H9 (cell line): ENCODE results near the gene RAB39B. TPM values are rescaled to one million over a fixed set of nuclear protein-coding genes. Genes with fewer than 3 reads are reported as not detected.

Experiments
- DNase-seq: peaks from one replicate; pipeline ENCODE4 v3.0.0-alpha.2; 2017
- H2AFZ ChIP-seq: one replicate; pipeline ENCODE4 v1.6.1; 2013; ENCODE audit warnings: mild to moderate bottlenecking, low read length, control low read depth, moderate library complexity
- H2AK5ac ChIP-seq: 2 replicates; pipeline ENCODE4 v1.6.1; 2013; ENCODE audit warnings: low read length, control low read depth, mixed read lengths; ENCODE audit not compliant: insufficient read length
- H2BK120ac ChIP-seq: one replicate; pipeline ENCODE4 v1.6.1; 2013; ENCODE audit warnings: low read depth, mild to moderate bottlenecking, low read length, control low read depth, inconsistent platforms; ENCODE audit not compliant: poor library complexity, severe bottlenecking
- H2BK12ac ChIP-seq: 2 replicates; pipeline ENCODE4 v1.6.1; 2013; ENCODE audit warnings: low read length, control low read depth, mixed read lengths, low read depth; ENCODE audit not compliant: insufficient read length
- H2BK15ac ChIP-seq: 2 replicates; pipeline ENCODE4 v1.6.1; 2013; ENCODE audit warnings: low read depth, low read length, control low read depth
- H2BK20ac ChIP-seq: one replicate; pipeline ENCODE4 v1.6.1; 2013; ENCODE audit warnings: low read depth, mild to moderate bottlenecking, low read length, control low read depth, inconsistent platforms; ENCODE audit not compliant: poor library complexity, severe bottlenecking
- H2BK5ac ChIP-seq: 2 replicates; pipeline ENCODE4 v1.6.1; 2013; ENCODE audit warnings: low read length, control low read depth, mixed read lengths; ENCODE audit not compliant: insufficient read length
- H3K14ac ChIP-seq: 2 replicates; pipeline ENCODE4 v1.6.1; 2013; ENCODE audit warnings: low read length, control low read depth; ENCODE audit not compliant: insufficient read depth
- H3K18ac ChIP-seq: 2 replicates; pipeline ENCODE4 v1.6.1; 2013; ENCODE audit warnings: low read depth, mild to moderate bottlenecking, mixed read lengths, low read length, control low read depth; ENCODE audit not compliant: insufficient read length
- H3K23ac ChIP-seq: 2 replicates; pipeline ENCODE4 v1.6.1; 2013; ENCODE audit warnings: low read length, control low read depth, mixed read lengths, low read depth; ENCODE audit not compliant: insufficient read length
- H3K23me2 ChIP-seq: 2 replicates; pipeline ENCODE4 v1.6.1; 2013; ENCODE audit warnings: low read depth, mild to moderate bottlenecking, mixed read lengths, low read length, control low read depth; ENCODE audit not compliant: insufficient read length, poor library complexity, severe bottlenecking
- H3K27ac ChIP-seq: 2 replicates; pipeline ENCODE4 v1.5.1; 2013; ENCODE audit warnings: low read length, control low read depth, mixed read lengths, low read depth; ENCODE audit not compliant: insufficient read length
- H3K27me3 ChIP-seq: 2 replicates; pipeline ENCODE4 v1.6.1; 2013; ENCODE audit warnings: low read length, control low read depth, inconsistent platforms; ENCODE audit not compliant: insufficient read depth
- H3K4ac ChIP-seq: 2 replicates; pipeline ENCODE4 v1.6.1; 2013; ENCODE audit warnings: low read depth, mild to moderate bottlenecking, control low read depth, inconsistent platforms, low read length, moderate library complexity
- H3K4me1 ChIP-seq: 2 replicates; pipeline ENCODE4 v1.6.1; 2013; ENCODE audit warnings: low read length, control low read depth, inconsistent platforms; ENCODE audit not compliant: insufficient read depth
- H3K4me2 ChIP-seq: 2 replicates; pipeline ENCODE4 v1.6.1; 2013; ENCODE audit warnings: low read length, control low read depth, mixed read lengths; ENCODE audit not compliant: insufficient read length, insufficient read depth
- H3K56ac ChIP-seq: 2 replicates; pipeline ENCODE4 v1.6.1; 2013; ENCODE audit warnings: low read depth, mild to moderate bottlenecking, mixed read lengths, low read length, control low read depth; ENCODE audit not compliant: insufficient read length
- H3K79me1 ChIP-seq: 2 replicates; pipeline ENCODE4 v1.6.1; 2013; ENCODE audit warnings: low read depth, mild to moderate bottlenecking, moderate library complexity, low read length, control low read depth, inconsistent platforms; ENCODE audit not compliant: insufficient read depth, poor library complexity, severe bottlenecking
- H3K79me2 ChIP-seq: 2 replicates; pipeline ENCODE4 v1.6.1; 2013; ENCODE audit warnings: low read length, control low read depth, inconsistent platforms; ENCODE audit not compliant: insufficient read depth
- H3K9ac ChIP-seq: 2 replicates; pipeline ENCODE4 v1.6.1; 2013; ENCODE audit warnings: low read length, control low read depth, mixed read lengths; ENCODE audit not compliant: insufficient read length; ENCODE audit errors: extremely low read depth
- H3K9me3 ChIP-seq: one replicate; pipeline ENCODE4 v1.6.1; 2013; ENCODE audit warnings: low read depth, low read length, inconsistent platforms; ENCODE audit not compliant: control insufficient read depth
- H3T11ph ChIP-seq: one replicate; pipeline ENCODE4 v1.6.1; 2013; ENCODE audit warnings: mild to moderate bottlenecking, low read length, control low read depth, inconsistent platforms
- H4K20me1 ChIP-seq: one replicate; pipeline ENCODE4 v1.6.1; 2013; ENCODE audit not compliant: control insufficient read depth, insufficient read length, insufficient read depth
- H4K5ac ChIP-seq: 2 replicates; pipeline ENCODE4 v1.6.1; 2013; ENCODE audit warnings: low read depth, mild to moderate bottlenecking, mixed read lengths, low read length, control low read depth; ENCODE audit not compliant: insufficient read length
- H4K8ac ChIP-seq: replicated peaks from 2 replicates; pipeline ENCODE4 v1.6.1; 2013; ENCODE audit warnings: low read length, control low read depth, mixed read lengths, low read depth; ENCODE audit not compliant: insufficient read length
- H4K91ac ChIP-seq: 2 replicates; pipeline ENCODE4 v1.6.1; 2013; ENCODE audit warnings: low read depth, mild to moderate bottlenecking, moderate library complexity, mixed read lengths, low read length, control low read depth; ENCODE audit not compliant: insufficient read length
- H3K27ac Mint-ChIP-seq, 3 experiments: 2 replicates in 2 of 3; 3 replicates in 1 of 3; pipeline ENCODE4 v1.8.0; 2020 to 2021; ENCODE audit warnings: mixed read lengths in 3 of 3, mild to moderate bottlenecking in 1 of 3, moderate library complexity in 1 of 3
- H3K27me3 Mint-ChIP-seq: 2 replicates; pipeline ENCODE4 v1.8.0; 2021; ENCODE audit warnings: low read depth, mild to moderate bottlenecking, moderate library complexity, mixed read lengths
- H3K36me3 Mint-ChIP-seq, 3 experiments: 2 replicates in 2 of 3; 3 replicates in 1 of 3; pipeline ENCODE4 v1.8.0; 2020 to 2021; ENCODE audit warnings: low read depth in 3 of 3, mixed read lengths in 3 of 3; ENCODE audit not compliant: insufficient read depth in 1 of 3
- H3K4me1 Mint-ChIP-seq, 2 experiments: 2 replicates each; pipeline ENCODE4 v1.8.0; 2020; ENCODE audit warnings: mixed read lengths in 2 of 2
- H3K4me3 Mint-ChIP-seq, 2 experiments: 2 replicates in 1 of 2; 3 replicates in 1 of 2; pipeline ENCODE4 v1.8.0; 2020 to 2021; ENCODE audit warnings: mild to moderate bottlenecking in 2 of 2, mixed read lengths in 2 of 2, moderate library complexity in 1 of 2
- H3K9me3 Mint-ChIP-seq, 2 experiments: 2 replicates in 1 of 2; 3 replicates in 1 of 2; pipeline ENCODE4 v1.8.0; 2020; ENCODE audit warnings: mild to moderate bottlenecking in 2 of 2, mixed read lengths in 2 of 2, moderate library complexity in 1 of 2
- CTCF ChIP-seq: fragments of 200-600 bp; sonication (generic); conservative IDR thresholded peaks from 3 replicates; pipeline ENCODE4 v1.8.0; 2021; ENCODE audit warnings: antibody characterized with exemption, mild to moderate bottlenecking
- total RNA-seq: library from RNA; stranded (reverse); gene quantifications from 2 replicates; pipeline ENCODE4 v1.2.1, GENCODE V29; 2021

The RAB39B gene
- total RNA-seq, 1 experiment from 2014 or later, result 7.2 TPM

GRCh38 chrX:155235891-155236290, 28.4 kb downstream of the RAB39B start:
- no peak overlapping the region for H2BK120ac ChIP-seq
- no peak overlapping the region for H3K23ac ChIP-seq
- no peak overlapping the region for H3T11ph ChIP-seq
- H2BK12ac ChIP-seq, result no peak overlapping the region
- no peaks in the 10 kb centered on the region for H4K20me1 ChIP-seq
- DNase-seq, result no peak
- no peak overlapping the region for H4K8ac ChIP-seq
- H3K4me1 Mint-ChIP-seq, result no peaks in the 10 kb centered on the region
- H2BK15ac ChIP-seq, result no peak overlapping the region
- no peak overlapping the region for H3K4ac ChIP-seq
- H3K9ac ChIP-seq, result no peak overlapping the region
- no peaks in the 10 kb centered on the region for H3K23me2 ChIP-seq
- H3K56ac ChIP-seq, result no peak overlapping the region
- H3K4me2 ChIP-seq, result no peak overlapping the region
- H2BK5ac ChIP-seq, result no peak overlapping the region
- peaks cover 19% of the 10 kb centered on the region for H3K9me3 ChIP-seq
- H3K9me3 Mint-ChIP-seq, result peaks cover 46 to 57% of the 10 kb centered on the region in 2 experiments
- peaks cover 26 to 51% (median 44%) of the 10 kb centered on the region in 3 experiments for H3K36me3 Mint-ChIP-seq
- TF ChIP-seq CTCF, result no peak
- no peaks in the 10 kb centered on the region for H3K79me1 ChIP-seq
- no peaks in the 10 kb centered on the region for H3K27me3 ChIP-seq
- H3K27ac ChIP-seq, result no peak overlapping the region
- H3K4me1 ChIP-seq, result no peaks in the 10 kb centered on the region
- no peak overlapping the region for H2BK20ac ChIP-seq
- no peaks in the 10 kb centered on the region; the same call in none of the 2 replicates for H3K27me3 Mint-ChIP-seq
- no peak overlapping the region for H4K91ac ChIP-seq
- H3K27ac Mint-ChIP-seq, result no peak overlapping the region
- H3K79me2 ChIP-seq, result no peaks in the 10 kb centered on the region
- H3K18ac ChIP-seq, result no peak overlapping the region
- H4K5ac ChIP-seq, result no peak overlapping the region
- no peak overlapping the region for H3K14ac ChIP-seq
- H2AFZ ChIP-seq, result no peak overlapping the region
- H2AK5ac ChIP-seq, result no peak overlapping the region
- no peak overlapping the region for H3K4me3 Mint-ChIP-seq
